ENCODE measurements around the gene CENPO.

GRCh38 chr2:24749069-24749691 is 44.0 kb upstream of the CENPO start:
- TF ChIP-seq CTCF (conservative IDR thresholded peaks at IDR 0.05; ENCODE audit: low read depth, low read length) (no peak), MAZ (IDR thresholded peaks at IDR 0.05; ENCODE audit: borderline replicate concordance, low read depth, low read length) (no peak), USF2 (IDR thresholded peaks at IDR 0.05; ENCODE audit: low read depth, low read length) (no peak), POLR2A (IDR thresholded peaks at IDR 0.05; ENCODE audit: low read depth, low read length) (no peak)
